GM06990 (cell line): Measurements from ENCODE around the gene WNT11.

Experiments
- DNase-seq: peaks from one replicate; pipeline ENCODE4 v3.0.0-alpha.2; 2011; ENCODE audit not compliant: insufficient read length; ENCODE audit errors: extremely low read depth
- H3K27me3 ChIP-seq: replicated peaks from 2 replicates; pipeline ENCODE4 v1.6.0; 2011; ENCODE audit warnings: low read length; ENCODE audit not compliant: control insufficient read depth, insufficient read depth
- H3K36me3 ChIP-seq: 2 replicates; pipeline ENCODE4 v1.5.1; 2011; ENCODE audit warnings: low read length; ENCODE audit not compliant: control insufficient read depth, insufficient read depth
- H3K4me3 ChIP-seq: replicated peaks from 2 replicates; pipeline ENCODE4 v1.5.1; 2011; ENCODE audit warnings: low read depth, mild to moderate bottlenecking, control low read depth, low read length
- TF ChIP-seq, protein P1 (sequence below): IDR thresholded peaks from 2 replicates; pipeline ENCODE4 v1.5.1; 2011; ENCODE audit warnings: low read length, control low read depth, mild to moderate bottlenecking, inconsistent platforms; ENCODE audit not compliant: insufficient read depth, poor library complexity, severe bottlenecking

The WNT11 gene

DNA sequence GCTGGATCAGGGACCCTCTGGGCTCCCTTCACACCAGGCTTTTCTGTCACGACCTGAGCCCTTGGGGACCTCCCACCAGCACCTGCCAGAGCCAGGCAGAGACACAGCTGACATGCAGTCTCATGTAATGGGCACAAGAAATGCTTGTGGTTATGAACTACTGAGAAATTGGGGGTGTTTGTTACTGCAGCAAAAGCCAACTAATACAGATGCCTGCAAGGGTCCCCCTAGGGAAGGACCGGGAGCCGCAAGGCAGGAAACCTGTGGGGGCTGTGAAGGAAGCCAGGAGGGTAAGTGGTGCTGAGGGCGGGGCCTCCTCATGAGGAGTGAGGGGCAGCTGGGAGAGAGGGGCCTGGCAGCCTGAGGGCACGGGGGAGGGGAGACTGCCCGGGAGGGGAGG lies 16.6 kb downstream of the WNT11 start:
- Histone ChIP-seq H3K27me3 (no peaks in the 10 kb centered on the region), H3K36me3 (no peaks in the 10 kb centered on the region), H3K4me3 (no peak overlapping the region)
- DNase-seq, result no peak
- TF ChIP-seq, protein P1, sequence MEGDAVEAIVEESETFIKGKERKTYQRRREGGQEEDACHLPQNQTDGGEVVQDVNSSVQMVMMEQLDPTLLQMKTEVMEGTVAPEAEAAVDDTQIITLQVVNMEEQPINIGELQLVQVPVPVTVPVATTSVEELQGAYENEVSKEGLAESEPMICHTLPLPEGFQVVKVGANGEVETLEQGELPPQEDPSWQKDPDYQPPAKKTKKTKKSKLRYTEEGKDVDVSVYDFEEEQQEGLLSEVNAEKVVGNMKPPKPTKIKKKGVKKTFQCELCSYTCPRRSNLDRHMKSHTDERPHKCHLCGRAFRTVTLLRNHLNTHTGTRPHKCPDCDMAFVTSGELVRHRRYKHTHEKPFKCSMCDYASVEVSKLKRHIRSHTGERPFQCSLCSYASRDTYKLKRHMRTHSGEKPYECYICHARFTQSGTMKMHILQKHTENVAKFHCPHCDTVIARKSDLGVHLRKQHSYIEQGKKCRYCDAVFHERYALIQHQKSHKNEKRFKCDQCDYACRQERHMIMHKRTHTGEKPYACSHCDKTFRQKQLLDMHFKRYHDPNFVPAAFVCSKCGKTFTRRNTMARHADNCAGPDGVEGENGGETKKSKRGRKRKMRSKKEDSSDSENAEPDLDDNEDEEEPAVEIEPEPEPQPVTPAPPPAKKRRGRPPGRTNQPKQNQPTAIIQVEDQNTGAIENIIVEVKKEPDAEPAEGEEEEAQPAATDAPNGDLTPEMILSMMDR, result no peak

DNA sequence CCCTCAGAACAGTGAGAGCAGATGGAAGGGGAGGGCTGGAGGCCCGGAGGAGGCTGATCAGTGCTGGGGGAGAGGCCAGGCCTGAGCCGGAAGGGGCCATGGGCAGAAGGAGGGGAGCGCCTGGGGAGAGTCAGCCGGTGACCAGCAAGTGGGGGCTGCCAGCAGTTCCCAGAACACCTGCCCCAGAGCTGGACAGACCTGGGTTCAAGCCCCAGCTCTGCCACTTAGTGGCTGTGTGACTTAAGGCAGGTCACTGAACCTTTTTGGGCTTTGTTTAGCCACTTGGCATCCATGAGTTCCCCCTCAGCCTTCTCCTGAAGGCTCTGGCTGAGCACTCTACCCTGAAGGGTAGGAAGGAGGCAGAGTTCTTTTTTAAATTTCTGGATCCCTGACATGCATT lies 17.4 kb downstream of the WNT11 start:
- TF ChIP-seq, protein P1, result no peak
- Histone ChIP-seq H3K4me3 (no peak overlapping the region), H3K36me3 (no peaks in the 10 kb centered on the region), H3K27me3 (no peaks in the 10 kb centered on the region)
- DNase-seq, result no peak

DNA sequence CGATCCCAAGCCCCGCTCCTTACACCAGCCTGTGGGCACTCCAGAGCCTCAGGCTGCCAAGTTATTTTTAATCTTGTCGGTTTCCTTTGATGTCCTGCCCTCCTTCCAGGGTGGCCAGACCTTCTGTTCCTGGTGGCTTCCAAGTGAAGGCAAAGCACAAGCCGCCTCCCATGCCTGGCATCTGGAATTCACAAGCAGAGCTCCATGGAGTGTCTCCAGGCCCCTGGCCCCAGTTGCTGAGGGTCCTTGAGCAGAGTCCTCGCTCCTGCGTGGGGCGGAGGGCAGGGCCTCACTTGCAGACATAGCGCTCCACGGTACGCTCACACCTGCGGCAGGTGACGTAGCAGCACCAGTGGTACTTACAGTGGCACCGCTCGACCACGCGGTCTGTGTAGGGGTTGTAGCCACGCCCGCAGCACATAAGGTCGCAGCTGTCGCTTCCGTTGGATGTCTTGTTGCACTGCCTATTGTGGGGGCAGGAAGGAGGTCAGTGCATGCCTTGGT lies 19.5 kb downstream of the WNT11 start:
- no peak for DNase-seq
- no peaks in the 10 kb centered on the region for H3K36me3 ChIP-seq
- no peaks in the 10 kb centered on the region for H3K27me3 ChIP-seq
- TF ChIP-seq, protein P1, result no peak
- H3K4me3 ChIP-seq, result no peak overlapping the region

DNA sequence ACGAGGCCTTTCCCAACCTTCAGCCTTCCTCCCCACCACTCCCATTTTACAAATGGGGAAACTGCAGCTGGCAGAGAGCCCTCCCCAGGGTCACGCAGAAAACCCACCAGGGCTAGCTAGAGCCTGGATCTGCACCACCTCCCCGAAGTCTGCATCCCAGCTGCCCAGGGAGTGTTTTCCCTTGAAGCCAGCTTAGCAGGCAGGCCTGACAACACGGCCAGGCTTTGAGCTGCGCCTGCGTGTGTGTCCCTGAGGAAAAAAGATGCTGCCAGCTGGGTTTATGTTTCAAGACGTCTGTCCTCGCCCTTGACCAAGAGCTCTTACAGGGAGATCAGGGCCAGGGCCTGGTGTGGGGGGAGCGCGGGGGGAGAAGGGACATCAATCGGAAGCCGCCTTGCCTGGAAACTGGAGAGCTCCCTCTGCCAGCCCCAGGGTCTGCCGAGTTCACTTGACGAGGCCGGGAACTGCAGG lies 20.3 kb downstream of the WNT11 start:
- no peak for DNase-seq
- Histone ChIP-seq H3K4me3 (no peak overlapping the region), H3K36me3 (no peaks in the 10 kb centered on the region), H3K27me3 (no peaks in the 10 kb centered on the region)
- TF ChIP-seq, protein P1, result no peak

DNA sequence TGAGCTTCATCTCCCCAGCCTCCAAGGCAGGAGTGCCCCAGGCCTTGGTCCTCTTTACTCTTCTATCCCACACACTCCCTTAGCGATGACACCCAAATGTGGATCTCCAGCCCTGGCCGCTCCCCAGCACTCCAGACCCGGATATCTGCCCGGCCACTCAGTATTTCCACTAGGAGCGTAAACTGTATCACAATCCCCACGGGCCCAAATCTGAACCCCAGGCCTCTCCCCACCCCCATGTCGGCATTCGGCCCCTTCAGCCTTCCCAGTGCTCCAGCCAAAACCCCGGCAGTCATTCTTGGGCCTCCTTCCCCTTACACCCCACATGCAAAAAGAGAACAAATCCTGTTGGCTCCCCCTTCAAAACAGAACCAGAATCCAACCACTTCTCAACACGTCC lies 20.8 kb downstream of the WNT11 start:
- no peak overlapping the region for H3K4me3 ChIP-seq
- TF ChIP-seq, protein P1, result no peak
- DNase-seq, result no peak
- H3K27me3 ChIP-seq, result no peaks in the 10 kb centered on the region
- H3K36me3 ChIP-seq, result no peaks in the 10 kb centered on the region

DNA sequence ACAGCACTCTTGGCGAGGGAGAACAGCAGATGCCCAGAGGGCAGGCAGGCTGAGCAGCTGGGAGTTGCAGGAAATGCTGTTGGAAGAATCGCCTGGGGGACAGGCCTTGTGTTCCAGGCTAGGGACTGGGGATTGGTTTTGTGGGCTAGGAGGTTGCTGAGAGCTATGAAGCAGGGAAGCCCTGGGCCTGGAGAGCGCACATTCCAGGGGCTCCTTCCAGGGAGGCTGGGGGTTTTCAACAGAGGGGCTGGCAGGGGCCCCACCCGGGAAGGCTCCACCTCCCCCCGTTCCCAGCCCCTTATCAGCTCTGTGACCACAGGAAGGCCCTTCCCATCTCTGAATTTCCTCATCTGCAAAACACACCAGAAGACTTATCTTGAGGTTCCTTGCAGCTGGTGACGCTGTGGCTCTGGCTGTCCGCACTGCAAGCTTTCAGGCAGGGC lies 21.7 kb downstream of the WNT11 start:
- TF ChIP-seq, protein P1, result no peak
- Histone ChIP-seq H3K36me3 (no peaks in the 10 kb centered on the region), H3K27me3 (no peaks in the 10 kb centered on the region), H3K4me3 (no peak overlapping the region)
- DNase-seq, result no peak
